ENCODE data around the gene UTRN.

Gene UTRN

GRCh38 chr6:144283646-144284477 lies 1.3 kb upstream of the UTRN start:
- DNase-seq (ENCODE audit: low read depth) = no peak

DNA sequence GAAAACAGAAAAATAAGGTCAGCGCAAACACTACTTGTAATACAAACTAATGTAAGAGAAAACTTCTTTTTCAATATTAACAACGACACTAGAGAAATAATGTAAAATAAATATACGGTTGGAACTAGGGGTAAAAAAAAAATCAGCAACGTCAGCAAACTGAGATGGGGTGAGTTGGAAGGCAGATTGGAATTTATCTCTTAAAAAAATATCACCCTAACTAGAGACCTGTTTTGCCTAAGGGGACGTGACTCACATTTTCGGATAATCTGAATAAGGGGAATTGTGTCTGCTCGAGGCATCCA lies 705 bp upstream of the UTRN start:
- no peak for DNase-seq (ENCODE audit: low read depth)

DNA sequence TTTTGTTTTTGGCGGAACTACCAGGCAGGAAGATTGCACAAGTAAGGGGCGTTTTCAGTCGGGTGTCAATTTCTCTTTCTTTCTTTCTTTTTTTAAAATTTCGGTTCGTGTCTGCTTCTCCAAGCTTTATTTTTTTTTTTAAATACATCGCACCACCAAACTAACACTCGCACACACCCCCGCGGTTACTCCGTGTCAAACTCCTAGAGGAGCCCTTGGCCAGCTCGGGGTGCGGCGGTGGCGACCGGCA lies 338 bp downstream of the UTRN start:
- no peak for DNase-seq (ENCODE audit: low read depth)

DNA sequence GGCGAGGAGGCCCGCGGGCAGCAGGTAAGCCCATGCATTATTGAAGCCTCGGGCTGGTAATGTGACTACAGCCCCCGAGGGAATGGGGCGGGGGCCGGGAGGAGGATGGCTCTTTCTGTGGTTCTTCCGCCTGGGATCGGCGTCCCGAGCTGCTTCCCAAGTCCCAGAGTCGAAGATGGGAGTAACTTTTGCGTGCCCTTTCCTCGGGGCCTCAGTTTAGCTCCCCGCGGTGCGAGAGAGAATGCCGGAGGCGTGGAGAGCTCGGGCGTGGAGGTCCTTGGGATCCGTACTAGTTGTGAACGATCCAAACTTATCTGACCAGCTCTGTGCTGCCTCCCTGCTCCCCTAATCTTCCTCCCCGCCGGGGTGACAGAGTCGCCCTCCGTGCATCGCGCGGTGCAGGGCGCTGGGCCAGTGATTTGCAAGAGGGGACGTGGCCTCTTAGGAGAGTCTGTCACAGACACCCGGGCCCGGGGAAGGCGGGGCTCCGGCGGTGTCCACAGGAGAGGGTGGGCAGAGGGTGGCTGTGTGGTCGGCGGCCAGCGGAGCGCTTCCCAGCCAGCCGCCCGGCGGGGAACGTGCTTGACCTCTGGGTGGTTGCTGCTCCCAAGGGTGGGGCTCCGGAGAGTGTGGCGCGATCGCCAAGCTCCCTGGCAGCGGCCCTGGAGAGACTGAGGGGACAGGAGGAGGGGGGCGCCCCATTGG lies 815 bp downstream of the UTRN start:
- DNase-seq (ENCODE audit: low read depth) = no peak

DNA sequence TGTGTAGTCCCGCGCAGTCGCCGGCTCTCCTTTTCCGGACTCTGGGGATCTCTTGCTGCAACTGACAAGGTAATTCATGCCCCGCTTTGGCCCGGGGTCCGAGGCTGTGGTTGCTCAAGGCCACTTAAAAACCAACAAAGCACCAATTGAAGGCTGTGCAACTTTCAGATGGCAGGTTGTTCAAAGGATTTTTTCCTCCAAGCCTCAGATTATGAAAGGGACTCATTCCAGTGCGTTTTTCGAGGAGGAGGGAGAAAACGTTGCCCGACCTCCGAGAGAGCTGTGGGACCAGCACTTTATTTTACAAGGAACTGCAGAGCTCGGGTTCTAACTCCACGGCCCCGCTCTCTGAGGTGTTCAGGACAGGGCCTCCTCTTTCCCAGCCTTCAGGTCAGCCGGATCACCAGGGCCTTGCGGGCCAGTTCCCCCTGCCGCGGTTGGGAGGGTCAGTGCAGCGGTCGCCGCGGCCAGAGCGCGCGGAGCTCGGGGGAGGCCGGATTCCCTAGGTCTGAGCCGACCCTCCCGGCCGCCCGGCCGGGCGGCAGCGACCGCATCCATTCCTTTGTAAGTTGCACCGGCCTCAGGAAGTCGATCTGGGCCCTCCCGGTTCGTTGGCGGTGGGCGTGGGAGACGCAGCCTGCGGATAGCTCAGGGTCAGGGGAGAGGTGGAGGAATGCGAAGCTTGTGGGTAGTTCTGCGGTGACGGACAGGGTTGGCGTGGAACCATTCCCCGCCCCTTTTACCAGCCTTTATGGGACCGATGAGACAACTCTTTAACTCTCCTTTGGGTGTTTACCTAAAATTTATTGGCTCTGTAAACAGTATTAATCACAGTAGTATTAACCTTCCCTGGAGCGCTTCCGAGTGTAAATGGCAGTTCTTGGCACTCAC lies 1.6 kb downstream of the UTRN start:
- DNase-seq (ENCODE audit: low read depth) = no peak

DNA sequence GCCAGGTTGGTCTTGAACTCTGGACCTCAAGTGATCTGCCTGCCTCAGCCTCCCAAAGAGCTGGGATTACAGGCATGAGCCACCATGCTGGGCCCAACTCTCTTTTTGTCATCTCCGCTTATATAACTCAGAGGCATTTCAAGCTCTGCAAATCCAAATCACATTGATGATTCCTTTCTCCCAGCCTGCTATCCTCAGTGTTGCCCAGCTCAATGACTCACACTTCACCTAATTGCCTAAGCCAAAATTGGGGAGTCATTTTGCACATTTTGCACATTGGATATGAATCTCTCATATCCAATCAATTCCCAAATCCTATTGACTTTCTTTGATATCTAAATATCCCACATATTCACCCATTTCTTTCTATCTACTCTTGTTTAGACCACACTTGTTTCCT lies 3.9 kb downstream of the UTRN start:
- DNase-seq (ENCODE audit: low read depth) = no peak

DNA sequence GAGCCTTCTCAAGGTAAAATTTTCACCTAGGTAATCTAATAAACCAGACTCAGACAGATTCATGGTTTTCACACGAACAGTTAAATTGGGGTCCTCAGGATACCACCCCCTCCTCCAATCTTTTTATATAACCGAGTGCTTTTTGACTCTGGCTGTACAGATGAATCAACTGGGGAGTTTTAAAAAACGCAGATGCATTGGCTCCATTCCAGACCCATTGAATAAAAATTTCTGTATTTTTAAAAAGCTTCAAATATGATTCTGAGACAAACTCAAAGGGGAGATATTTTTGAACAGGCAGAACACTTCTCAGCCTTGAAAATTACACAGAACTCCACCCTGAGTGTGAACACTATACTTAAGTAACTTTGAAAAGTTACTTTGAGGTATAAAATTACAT lies 7.2 kb downstream of the UTRN start:
- no peak for DNase-seq (ENCODE audit: low read depth)

GRCh38 chr6:144294016-144294415 lies 8.9 kb downstream of the UTRN start:
- DNase-seq (ENCODE audit: low read depth) = no peak

DNA sequence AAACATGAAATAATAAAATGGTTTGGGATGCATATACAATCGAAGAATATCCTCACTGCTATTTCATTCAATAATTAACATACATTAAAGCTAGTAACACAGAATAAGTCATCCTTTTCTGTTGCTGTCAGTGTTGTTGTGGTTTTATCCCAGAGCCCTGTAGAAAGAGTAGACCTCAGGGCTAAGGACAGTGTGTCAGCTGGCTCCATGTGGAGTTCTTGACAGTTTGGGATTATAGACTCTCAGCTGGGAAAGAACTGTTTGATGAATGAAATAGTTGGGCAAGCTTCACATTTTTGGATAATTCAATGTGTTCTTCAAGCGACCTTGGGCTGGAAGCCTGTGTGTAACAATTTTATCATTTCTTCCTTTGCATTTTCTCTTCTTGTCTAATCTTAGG lies 10.1 kb downstream of the UTRN start:
- DNase-seq (ENCODE audit: low read depth) = no peak

- no peak for DNase-seq (ENCODE audit: low read depth)
These were observed 11.0 kb downstream of the UTRN start for GRCh38 chr6:144295981-144296767.

DNA sequence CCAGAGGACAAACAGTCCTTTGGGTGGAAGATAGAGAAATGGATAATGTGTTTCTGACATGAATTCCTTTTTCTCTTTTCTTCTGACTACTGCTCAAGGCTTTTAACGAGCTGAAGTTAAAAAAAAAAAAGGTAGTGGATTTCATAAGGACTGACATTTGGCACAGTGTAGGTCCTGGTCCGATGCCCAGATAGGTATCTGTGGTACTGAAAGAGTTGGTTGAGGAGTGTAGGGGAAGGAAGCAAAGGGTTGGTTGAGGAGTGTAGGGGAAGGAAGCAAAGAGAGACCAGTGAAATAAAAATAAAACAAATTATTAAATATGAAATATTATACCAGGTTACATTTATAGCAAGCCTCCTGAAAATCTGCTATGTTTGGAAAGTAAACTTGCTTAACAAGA lies 11.8 kb downstream of the UTRN start:
- DNase-seq (ENCODE audit: low read depth) = no peak

DNA sequence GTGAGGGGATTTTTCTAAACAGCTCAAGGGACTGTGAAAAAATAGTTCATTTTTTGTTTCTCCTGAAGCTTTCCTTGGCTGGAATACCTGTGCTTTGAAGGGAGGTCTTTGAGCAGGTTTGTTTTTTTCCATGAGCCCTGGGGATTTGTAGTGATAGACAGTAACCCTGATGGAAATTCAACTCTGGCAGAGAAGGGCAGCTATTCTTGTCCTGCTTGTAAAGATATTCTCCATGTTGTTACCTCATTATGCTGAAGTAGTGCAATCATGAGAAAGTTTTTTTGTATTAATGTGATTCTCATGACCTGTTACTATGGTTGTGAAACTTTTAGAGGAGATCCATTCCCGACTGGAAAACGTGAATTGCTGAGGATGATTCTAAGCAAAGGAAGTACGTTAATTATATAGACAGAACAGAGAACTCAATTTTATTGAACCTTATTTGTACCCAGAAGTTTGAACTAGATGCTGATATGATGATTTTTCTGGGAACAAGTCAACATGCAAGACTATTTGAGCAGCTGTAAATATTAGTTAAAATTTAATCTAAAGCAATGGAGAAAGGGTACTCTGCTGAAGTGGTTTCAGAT lies 12.5 kb downstream of the UTRN start:
- DNase-seq (ENCODE audit: low read depth) = no peak

DNA sequence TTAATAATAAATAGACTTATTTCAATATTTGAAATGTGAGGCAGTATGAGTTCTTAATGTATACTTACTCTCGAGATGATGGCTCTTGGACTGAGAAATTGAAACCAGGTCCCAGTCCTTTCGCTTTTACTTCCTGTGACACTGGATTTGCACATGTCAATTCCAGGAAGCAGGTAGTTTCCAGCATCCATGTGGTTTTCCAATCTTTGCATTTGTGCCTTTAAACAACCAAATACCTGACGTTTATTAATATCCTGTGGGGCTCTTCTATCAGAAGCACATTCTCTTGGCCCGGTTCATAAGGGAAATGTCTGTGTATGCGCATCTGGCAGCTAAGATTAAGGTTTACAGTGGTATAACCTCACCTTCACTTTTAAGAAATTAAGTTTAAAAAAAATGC lies 13.1 kb downstream of the UTRN start:
- no peak for DNase-seq (ENCODE audit: low read depth)

DNA sequence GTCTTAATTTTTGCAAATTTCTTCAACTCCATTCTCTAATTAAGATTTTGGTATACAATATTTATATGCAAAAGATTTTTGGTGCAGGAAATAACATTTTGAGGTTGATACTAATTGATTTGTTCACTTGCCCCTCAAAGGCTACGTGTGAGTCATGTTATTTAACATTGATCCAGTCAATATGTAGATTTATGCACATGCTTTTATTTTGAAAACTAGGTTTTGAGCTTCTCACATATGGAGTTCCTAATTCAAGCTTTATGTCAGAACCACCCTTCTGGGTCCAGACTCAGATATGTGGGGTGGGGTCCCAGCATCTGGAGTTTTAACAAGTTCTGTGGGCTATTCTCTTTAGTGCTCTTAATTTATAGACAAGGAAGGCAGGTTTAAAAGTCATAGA lies 13.8 kb downstream of the UTRN start:
- DNase-seq (ENCODE audit: low read depth) = no peak

DNA sequence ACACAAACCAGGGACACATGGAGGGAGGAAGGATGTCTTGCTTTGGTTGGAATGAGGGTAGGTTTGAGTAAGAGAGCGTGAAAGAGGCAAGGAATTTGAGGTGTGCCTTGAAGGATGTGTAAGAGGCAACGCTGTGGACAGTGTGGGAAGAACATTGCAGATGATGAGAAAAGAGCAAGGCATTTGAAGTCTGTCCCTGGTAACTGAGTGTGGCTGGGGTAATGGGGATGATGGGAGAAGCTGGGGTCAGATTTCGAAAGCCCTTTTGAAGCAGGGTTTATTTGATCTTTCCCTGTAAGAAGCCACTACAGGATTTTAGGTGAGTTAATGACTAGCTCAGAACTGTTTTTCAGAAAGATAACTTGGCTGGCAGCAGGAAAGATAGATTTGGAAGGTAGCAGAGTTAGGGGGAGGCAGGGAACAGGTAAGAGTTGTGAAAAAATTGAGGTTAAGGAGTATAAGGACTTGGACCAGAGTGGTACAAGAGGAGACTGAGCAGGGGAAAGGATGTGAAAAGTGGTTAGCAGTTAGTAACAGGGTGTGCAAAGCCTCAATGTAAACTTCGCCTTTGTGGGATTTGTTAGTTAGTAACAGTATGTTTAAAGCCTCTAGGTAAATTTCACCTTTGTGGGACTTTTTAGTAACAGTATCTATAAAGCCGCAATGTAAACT lies 17.7 kb downstream of the UTRN start:
- DNase-seq (ENCODE audit: low read depth) = no peak

DNA sequence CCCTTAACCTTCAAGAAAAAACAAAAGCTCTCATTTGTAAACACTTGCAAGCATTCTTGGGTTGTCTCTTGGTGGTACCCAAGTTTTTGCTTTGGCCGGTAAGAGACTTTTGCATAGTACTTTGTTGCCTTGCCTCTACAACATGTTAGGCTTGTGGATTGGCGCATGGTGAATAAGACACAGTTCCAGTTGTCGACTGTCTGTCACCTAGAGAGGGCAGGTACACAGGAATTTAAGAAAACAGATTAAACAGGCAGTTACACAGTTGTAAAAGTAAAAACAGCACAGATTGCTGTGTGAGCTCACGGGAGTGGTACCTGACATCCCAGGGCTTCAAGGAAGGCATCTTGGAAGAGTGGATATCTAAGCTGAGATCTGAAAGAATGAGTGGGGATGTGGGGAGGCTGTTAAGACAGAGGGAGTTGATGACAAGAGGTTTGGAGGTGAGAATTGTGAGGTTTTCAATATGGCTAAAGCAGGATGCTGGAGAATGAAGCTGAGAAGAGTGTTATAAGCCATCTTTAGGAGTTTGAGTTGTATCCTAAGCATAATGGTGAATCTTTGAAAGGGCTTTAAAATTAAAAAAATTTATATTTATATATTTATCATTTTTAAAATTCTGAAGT lies 19.2 kb downstream of the UTRN start:
- DNase-seq (ENCODE audit: low read depth) = no peak

DNA sequence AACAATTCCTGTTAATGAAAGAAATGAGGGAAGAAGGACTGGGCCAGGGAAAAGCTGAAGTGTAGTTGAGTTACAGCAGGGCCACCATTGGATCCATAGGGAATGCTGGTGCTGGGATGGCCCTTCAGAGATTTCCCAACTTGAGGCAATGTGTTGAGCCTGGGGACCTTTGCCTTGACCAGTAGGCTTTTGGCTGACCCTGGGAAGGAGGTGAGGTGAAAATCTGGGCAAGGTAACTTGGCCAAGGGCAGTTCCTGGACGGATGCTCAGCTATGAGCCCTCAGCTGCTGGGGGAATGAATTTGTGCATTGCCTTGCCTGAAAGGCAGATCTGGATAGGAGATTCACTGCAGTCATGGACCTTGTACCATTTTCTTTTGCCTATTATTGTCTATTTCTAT lies 20.4 kb downstream of the UTRN start:
- no peak for DNase-seq (ENCODE audit: low read depth)

GRCh38 chr6:144305985-144306384 lies 20.9 kb downstream of the UTRN start:
- DNase-seq (ENCODE audit: low read depth) = no peak

- DNase-seq (ENCODE audit: low read depth) = no peak
These were observed 22.7 kb downstream of the UTRN start for GRCh38 chr6:144307880-144308279.

GRCh38 chr6:144310765-144311164 lies 25.6 kb downstream of the UTRN start:
- DNase-seq (ENCODE audit: low read depth) = no peak

GRCh38 chr6:144311361-144311760 lies 26.2 kb downstream of the UTRN start:
- DNase-seq (ENCODE audit: low read depth) = no peak

All from activated T-helper 1 cell treated with Interleukin-2 at 50 U/mL for 16 hours (primary cell).